SU-DHL-6 (cell line): ENCODE measurements around the gene DCAKD.

Source experiments
- CTCF ChIP-seq: fragments of 200-600 bp; sonication (generic); IDR thresholded peaks from one replicate; pipeline ENCODE4 v1.5.1; 2017; ENCODE audit warnings: antibody characterized with exemption, mild to moderate bottlenecking, low read length, moderate library complexity; ENCODE audit not compliant: insufficient read depth, poor library complexity, severe bottlenecking
- EZH2phosphoT487 ChIP-seq: fragments of 200-600 bp; sonication (generic), shearing (Covaris generic); conservative IDR thresholded peaks from 2 replicates; pipeline ENCODE4 v1.6.1; 2018; ENCODE audit warnings: mild to moderate bottlenecking, antibody characterized with exemption, low read length, moderate library complexity, mixed read lengths

- TF ChIP-seq CTCF (no peak), EZH2phosphoT487 (no peak)
These were observed 780 bp upstream of the DCAKD start for GRCh38 chr17:45052052-45052772.
